ENCODE results near the gene ATP2B2.
"Not testable (repeated sequence)": the region's sequence is repeated elsewhere in the genome, so short reads cannot be mapped to it uniquely, and the experiment has no call there.

Gene ATP2B2

DNA sequence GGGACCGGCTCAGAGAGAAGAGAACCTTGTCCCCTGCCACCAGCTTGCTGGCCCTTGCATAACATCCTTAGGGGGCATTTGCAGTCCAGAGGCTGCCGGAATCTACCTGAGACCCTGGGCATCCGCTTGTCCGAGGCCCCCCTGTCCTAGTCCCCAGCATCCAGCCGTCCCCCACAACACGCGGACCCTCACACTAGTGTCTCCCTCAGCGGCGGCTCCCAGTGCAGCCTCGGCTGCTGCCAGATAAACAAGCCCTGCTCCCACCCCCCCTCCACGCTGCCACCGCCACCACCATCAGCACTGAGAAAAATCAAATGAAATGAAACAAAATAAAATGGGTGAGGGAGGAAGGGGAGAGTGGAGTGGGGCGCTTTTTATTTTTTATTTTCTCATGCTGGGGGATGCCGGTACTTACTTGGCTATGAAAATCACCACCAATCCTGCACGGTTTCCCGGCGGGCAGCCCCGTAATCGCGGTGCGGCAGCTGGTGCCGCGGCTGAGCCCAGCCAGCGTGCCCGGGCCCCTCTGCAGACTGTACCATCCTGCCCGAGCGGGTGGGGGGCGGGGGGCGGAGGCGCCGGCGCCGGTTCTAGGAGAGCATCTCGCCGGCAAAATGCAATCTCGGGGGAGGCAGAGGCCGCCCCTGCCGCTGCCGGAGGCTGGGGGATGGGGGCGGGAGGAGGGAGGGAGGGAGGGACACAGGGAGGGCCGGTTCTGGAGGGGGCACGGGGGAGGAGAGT is at the start of gene ATP2B2:
ATP2B2 (minus strand) TSS at position 537 of the 741 bp plus-strand sequence. CDS start 56,043 bp downstream, outside the sequence.
- no peak for DNase-seq (ENCODE audit: low read depth)

DNA sequence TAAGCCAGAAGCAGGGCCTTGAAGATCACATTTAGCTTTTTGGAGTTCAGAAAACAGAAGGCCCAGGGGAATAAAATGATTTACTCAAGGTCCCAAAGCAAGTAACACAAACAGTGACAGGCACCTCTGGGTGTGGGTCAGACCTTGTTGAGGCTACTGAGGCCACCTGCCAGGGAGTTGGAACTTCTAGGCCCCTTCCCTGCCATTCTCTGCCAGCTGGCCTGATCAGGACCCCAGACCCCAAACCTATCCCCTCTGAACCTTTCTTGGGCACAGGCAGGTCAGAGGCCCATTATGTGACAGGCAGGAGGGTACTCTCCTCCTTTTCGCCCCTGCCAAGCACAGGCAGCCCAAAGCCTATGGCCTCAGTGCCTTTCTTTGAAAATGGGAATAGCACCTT is 49.4 kb upstream of the ATP2B2 start:
- no peak for DNase-seq (ENCODE audit: low read depth)

DNA sequence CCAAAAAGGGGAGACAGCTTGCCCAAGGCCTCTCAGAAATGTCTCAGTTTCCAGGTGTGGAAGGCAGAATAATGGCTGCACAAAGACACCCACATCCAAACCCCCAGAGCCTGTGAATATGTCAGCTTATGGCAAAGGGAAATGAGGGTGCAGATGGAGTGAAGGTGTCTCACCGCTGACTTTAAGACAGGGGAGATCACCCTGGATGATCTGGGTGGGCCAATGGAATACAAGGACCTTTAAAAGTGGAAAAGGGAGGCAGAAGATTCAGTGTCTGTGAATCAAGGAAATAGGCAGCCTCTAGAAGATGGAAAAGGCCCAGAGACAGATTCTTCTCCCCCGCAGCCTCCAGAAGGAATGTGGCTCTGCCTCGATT is 48.8 kb upstream of the ATP2B2 start:
- no peak for DNase-seq (ENCODE audit: low read depth)

DNA sequence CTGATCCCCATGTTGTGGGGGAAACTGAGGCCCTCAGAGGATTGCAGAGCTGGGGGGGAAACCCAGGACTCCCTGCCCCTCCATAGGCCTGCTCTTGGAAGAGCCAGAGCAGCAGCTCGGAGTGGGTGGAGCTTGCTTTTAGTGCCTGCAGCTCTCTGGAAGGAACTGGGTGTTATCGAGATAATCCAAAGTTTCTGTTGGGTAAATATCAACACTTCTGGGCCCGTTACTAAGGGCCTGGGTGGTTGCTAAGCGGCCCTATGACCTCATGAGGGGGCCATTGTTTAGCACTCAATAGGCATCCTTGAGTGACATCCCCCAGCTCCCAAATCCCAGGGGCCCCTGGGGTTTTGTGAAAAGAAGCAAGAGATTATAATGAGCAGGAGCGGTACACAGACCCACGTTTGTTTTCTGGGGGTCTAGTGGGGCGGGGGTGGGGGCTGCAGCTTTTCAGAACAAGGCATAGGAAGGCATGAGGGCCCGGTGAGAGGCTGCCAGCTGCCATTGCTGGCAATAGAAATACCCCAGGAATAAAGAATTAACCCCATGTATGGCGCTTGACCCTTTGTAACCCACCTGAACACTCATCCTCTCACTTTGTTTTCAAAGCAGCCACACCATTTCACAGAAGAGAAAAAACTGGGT is 48.3 kb upstream of the ATP2B2 start:
- DNase-seq (ENCODE audit: low read depth), result no peak

DNA sequence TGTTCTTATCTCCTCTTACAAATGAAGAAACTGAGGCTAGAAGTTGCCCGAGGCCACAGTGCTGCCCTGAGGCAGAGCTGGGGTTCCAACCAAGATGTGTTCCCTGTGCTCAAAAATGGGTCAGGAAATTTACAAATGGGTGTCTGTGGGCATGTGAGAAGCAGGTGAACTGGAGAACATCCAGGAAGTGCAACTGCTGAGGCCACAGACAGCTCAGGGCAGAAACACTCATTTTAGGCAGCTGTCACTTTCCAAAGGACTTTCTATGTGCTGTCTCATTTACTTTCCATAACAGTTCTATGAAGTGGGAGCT is 47.2 kb upstream of the ATP2B2 start:
- no peak for DNase-seq (ENCODE audit: low read depth)

DNA sequence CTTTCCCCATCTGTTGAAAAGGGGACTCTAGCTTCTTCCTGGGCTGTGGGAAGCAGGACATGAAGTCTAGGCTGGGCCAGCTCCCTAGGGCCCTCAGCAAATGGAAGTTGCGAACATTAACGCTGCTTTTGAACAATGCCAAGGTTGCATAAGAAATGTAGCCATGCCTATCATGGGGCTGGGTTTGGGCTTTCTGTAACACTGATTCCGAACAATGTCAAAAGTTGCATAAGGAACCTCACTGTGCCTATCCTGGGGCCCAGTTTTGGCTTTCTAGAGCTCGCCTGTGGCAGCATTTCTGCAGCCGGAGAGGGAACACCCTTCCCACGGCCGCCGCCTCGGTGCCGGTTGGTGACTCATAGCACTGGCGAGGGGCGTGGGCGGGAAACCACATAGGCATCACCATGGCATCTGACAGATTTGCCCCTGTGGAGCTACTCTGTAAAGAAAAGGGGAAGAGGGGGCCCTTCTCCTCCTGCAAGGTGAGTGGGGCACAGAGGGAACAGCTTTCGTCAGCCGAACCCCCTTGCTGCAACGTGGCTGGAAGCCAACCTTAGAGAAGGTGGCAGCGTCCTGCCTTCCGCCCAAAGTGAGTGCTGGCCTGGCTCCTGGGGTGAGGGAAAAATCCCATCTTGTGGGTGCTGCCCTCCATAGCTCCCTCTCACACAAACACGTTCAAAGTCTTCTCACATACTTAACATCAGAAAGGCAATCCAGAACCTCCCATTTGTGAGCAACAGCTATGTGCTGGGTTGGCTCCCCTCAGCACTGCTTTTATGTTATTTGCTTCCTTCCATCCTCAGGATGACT is 46.6 kb upstream of the ATP2B2 start:
- DNase-seq (ENCODE audit: low read depth), result no peak

DNA sequence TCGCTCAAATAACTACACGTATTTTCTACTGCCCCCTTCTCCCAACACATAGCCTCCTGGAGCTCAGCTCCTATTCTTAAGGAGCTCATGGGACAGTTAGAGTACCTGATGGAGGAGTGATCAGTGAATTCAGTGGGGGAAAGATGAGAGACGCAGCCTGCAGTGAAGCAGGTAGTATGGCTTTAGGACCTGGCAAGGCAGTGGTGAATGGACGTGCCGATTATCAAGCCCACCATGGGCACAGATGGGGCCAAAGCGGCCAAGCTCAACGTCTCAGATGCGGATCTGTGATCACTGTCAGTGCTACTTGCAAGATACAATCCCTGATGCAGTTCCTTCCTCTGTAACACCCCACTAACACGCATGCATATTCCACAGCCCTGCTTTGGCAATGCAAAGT is 45.8 kb upstream of the ATP2B2 start:
- no peak for DNase-seq (ENCODE audit: low read depth)

DNA sequence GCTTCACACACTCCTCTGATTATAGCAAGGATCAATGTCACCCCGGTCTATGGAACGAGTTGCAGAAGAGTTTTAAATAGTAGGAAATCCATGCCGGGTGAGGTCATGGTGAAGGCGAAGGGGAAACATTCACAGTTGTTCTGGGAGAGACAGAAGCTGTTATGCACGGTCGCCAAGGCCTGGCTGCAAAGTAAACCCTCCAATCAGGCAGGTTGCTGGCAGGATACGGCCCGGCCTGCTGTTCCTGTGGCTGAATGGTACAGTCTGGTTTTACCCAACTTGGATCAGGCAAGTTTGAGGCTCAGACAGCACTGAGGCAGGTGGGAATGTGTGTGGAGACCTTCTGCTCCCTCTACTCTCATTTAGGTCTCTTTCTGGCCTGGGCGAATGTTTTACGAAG is 45.3 kb upstream of the ATP2B2 start:
- no peak for DNase-seq (ENCODE audit: low read depth)

DNA sequence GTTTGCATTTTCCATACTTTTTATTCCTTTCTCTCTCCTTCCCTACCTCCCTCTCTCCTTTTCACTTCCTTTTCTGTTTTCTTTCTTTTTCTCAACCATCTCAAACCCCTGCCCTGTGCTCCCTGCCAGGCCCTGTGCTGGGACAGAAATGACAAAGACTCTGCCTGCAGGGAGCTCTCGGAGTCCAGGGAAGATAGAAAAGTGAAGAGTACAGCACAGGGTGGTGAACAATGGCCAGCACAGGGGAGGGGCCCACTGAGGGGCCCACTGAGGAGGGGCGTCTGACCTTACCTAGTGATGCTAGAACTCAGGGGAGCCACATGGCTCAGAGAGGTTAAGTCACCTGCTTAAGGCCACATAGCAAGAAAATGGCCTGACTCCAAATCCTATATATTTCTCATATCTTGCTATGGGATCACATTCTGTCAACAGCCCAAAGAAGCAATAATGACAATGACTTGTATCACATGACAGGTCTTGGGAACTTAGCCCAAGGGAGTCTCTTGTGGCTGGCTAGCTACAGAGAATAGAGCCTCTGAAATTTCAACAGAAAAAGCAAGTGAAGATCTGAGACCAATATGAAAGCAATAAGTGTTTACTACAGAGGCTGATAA is 44.3 kb upstream of the ATP2B2 start:
- no peak for DNase-seq (ENCODE audit: low read depth)

DNA sequence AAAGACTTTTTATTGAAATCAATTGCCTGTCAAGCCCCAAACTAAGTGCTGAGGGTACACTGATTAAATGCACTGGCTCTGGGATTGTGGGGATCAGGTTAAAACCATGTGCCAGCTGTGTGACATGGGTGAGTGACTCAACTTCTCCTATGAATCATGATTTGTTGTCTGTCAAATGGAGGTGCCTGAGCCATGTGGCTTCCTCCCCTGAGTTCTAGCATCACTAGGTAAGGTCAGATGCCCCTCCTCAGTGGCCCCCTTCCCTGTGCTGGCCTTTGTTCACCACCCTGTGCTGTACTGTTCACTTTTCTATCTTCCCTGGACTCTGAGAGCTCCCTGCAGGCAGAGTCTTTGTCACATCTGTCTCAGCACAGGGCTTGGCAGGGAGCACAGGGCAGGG is 43.6 kb upstream of the ATP2B2 start:
- DNase-seq (ENCODE audit: low read depth), result no peak

DNA sequence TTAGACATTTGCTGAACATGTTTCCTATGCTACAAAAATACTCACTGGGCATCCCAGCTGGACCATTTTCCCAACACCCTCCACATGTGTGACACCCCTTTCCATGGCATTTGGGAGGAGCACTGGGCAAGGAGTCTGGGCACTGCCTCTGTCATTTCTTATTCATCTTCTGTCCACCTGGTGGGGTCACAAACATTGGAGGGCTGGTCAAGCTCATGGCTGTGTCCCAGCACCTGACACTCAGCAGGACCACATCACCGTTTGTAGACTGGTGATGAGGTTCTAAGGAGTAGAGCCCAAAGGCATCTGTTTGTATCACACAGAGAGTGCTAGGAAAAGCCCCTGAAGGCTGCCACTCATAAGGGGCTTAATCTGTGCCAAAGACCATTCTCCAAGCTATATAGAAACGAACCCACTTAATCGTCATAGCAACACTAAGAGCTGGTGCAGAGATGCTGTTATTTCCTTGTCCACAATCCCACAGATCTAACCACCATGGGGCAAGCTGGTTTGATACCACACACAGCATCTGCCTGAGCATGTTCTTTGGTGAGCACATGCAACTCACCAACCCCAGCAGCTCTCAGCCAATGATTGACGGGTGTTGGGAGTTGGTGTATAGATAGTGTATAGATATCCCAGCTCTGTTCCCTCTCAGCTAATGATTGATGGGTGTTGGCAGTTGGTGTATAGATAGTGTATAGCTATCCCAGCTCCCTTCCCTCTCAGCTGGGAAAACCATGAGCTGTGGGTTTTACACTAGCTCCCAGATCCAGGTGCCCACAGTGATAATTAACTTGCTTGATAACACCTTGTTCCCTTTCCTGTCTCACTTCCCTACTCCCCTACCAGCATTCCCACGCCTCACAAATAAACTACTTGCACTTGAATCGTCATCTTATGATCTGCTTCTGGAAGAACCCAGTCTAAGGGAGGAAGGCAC is 42.7 kb upstream of the ATP2B2 start:
- no peak for DNase-seq (ENCODE audit: low read depth)

DNA sequence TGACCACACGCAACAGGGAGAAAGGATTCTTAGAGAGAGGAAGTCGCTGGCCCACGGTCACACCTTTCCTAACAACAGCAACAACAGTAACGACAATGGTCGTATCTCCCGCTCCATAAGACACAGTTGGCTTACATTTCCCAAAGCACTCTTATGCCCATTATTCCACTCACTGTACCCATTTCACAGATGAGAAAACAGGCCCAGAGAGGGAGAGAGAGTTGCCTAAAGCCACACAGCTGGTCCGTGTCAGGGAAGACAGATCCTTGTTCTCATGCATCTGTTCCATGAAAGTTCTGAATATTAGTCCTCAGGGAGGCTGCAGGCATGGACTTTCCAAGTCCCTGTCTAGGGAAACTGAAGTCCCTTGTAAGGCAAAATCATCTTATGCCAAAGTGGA is 42.0 kb upstream of the ATP2B2 start:
- no peak for DNase-seq (ENCODE audit: low read depth)

DNA sequence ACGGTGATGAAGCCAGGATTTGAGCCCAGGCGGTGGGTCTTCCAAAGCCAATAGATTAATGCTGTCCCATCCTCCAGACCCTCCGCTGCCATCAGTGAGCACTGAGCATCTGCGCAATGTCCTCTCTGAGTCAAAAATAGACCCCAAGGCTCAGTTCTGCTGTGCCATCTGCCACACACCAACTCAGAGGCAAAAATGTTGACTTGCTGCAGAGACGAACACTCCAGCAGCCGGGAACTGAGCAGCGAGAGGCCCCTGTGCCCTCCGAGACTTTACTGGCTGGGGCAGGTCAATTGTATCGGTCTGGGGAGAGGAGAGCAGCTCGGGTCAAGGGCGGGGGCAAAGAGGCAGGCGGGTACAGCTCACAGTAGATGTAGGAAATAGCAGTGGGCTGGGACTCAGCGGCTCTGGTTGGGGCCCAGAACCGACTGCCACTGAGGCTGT is 41.5 kb upstream of the ATP2B2 start:
- DNase-seq (ENCODE audit: low read depth), result no peak

DNA sequence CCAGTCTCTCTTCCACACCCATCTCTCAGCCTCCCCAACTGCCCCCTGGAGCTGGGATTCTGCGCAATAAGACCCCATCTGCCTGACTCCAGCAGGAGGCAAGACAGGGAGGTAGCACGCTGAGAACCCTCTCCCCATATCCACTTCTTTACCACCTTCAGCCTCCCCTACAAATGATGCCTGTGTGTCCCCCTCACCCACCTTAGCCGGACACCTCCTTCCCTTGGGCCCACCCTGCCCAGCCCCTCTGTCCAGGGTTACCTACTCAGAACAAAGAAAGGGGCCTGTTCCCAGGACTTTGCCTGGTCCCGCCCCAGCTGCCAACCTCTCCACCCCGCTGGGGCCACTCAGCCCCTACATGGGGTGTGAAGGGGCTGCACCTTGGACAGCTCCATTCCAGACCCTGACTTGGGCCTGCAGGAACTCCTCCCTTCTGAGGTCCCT is 40.8 kb upstream of the ATP2B2 start:
- no peak for DNase-seq (ENCODE audit: low read depth)

DNA sequence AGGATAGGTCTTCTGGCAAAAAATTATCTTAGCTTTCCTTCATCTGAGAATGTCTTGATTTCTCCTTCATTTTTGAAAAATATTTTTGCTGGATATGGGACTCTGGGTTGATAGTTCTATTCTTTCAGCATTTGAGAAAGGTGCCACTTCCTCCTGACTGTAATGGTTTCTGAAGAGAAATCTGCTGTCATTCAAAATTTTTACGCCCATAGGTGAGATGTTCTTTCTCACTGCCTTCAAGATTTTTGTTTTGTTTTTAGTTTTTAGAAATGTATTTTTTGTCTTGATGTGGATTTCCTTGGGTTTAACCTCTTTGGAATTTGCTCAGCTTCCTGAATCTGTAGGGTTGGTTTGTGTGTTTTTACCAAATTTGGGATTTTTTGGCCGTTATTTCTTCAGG is 37.1 kb upstream of the ATP2B2 start:
- DNase-seq (ENCODE audit: low read depth), result no peak

DNA sequence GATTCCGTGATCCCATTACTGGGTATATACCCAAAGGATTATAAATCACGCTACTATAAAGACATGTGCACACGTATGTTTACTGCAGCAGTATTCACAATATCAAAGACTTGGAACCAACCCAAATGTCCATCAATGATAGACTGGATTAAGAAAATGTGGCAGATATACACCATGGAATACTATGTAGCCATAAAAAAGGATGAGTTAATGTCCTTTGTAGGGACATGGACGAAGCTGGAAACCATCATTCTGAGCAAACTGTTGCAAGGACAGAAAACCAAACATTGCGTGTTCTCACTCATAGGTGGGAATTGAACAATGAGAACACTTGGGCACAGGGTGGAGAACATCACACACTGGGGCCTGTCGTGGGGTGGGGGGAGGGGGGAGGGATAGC is 35.0 kb upstream of the ATP2B2 start:
- not testable (repeated sequence) for DNase-seq (ENCODE audit: low read depth)

DNA sequence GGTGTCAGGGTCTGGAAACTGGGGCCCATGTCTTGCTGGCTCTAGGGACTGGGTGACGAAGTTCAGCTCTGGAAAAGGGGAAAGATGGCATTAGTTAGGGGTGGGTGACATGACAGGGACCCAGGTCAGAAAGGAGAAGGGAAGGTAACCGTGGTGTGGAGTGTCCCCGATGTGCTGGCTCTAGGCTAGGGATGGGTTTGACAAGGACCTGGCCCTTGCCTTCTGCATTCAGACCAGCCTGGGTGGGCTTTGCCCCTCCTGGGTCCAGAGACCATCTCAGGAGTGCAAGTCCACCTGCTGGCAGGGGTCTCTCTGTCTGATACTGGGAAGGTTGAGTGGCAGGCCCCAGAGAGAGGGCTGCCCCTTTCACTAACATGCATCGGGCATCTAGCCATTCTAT is 28.7 kb upstream of the ATP2B2 start:
- DNase-seq (ENCODE audit: low read depth), result no peak

DNA sequence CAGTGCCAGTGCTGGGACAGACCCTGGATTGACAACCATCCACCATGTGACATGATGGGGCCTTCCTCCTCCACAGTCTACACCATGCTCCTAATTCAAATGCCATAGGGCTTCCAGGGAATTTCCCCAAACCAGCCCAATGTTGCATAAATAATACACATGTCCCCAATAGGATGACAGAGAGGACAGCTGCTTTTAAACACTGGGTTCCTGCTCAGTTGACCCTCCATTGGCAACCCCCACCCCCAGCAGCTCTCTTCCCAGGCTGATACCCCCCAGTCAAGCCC is 28.3 kb upstream of the ATP2B2 start:
- DNase-seq (ENCODE audit: low read depth), result no peak

DNA sequence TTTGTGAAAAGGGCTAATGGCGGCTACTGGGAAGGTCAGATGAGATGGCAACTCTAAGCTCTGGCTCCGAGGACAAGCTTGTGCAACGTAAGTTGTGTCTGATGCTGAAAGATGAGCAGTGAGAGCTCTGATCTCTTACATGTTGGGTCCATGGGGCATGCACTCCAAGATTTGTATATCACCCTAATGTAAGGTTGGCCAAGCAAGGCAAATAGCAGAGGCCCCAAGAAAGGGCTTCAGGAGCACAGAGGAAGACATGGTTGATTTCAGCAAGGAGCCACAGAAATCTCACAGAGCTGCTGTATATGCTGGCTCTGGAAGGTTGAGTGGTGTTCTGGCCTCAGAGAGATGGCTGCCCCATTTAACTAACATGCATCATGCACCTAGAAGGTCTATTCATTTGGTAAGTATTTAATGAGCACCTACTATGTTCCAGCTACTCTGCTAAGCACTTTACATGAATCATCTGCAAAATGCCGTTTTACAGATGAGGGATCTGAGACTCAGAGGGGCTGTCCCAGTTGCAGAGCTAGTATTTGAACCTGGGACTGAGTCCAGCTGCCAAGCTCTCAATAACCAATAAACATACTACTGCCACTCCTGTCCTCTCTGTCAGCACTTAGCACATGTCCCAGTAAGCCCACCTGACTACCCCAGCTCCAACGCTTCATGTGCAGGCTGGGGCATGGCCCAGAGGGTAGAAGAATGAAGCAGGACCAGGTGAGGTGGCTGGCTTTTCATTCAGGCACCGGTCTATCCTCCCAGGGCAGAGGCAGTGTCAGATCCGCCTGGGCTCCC is 27.8 kb upstream of the ATP2B2 start:
- no peak for DNase-seq (ENCODE audit: low read depth)

DNA sequence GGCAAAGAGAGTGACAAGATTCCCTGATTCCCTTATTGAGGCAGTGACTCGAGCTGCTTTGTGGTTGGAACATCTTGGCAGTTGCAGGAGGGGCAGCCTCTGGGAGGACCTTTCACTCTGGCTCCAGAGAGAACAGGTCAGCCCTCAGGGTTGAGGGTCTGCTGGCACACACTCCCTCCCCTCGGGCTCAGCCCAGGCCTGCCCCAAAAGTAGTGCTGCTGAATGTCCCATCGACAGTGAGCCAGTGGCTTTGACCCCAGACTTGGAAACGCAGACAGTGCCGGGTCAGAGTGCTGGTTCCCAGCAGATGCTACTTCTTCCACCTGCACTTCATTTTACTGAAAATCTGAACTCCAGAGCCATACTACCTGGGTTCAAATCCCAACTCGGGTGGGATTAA is 25.6 kb upstream of the ATP2B2 start:
- DNase-seq (ENCODE audit: low read depth), result no peak

DNA sequence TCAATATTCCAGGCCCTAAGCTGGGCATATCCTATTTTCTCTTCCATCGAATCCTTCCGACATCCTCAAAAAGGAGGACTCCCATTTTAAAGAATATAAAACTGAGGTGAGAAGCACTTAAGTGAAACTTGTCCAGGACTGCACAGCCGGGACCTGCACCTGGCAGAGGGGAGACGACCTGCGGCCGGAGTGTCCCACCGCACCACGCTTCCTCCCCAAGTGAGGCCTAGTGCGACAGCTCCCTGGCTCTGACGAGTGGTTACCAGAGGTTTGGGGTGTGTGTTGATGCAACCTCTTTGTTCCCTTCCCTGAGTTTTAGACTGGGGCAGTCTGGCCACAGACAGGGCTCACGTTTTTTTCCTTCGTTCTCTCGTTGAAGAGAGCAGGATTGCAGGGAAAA is 24.9 kb upstream of the ATP2B2 start:
- DNase-seq (ENCODE audit: low read depth), result no peak

All from HS-5 (cell line).